Activated T-helper 2 cell treated with anti-CD3 and anti-CD28 coated beads, Interferon-gamma antibody, Interleukin-2, Interleukin-4, amounts not matched to agents 10 μg/mL and 5 μg/mL and 100 μg/mL, durations not matched to agents 14 hours and 24 hours and 36 hours (primary cell): Measurements from ENCODE around the gene LIFR. TPM values are rescaled to one million over a fixed set of nuclear protein-coding genes. Genes with fewer than 3 reads are reported as not detected.

Experiments used
- DNase-seq: peaks from one replicate; pipeline ENCODE4 v3.0.0; 2021; ENCODE audit warnings: low spot score
- H3K27ac Mint-ChIP-seq: one replicate; pipeline ENCODE4 v1.8.0; 2021; ENCODE audit warnings: mixed read lengths
- H3K27me3 Mint-ChIP-seq: one replicate; pipeline ENCODE4 v1.8.0; 2021; ENCODE audit warnings: low read depth, mixed read lengths
- H3K36me3 Mint-ChIP-seq: one replicate; pipeline ENCODE4 v1.8.0; 2021; ENCODE audit warnings: low read depth, mixed read lengths
- H3K4me1 Mint-ChIP-seq: one replicate; pipeline ENCODE4 v1.8.0; 2021; ENCODE audit warnings: low read depth, mixed read lengths
- H3K4me3 Mint-ChIP-seq: one replicate; pipeline ENCODE4 v1.8.0; 2021; ENCODE audit warnings: low read depth, mild to moderate bottlenecking, moderate library complexity, mixed read lengths
- H3K9me3 Mint-ChIP-seq: one replicate; pipeline ENCODE4 v1.8.0; 2021; ENCODE audit warnings: mixed read lengths
- intact Hi-C: fragments of 100-400 bp; cut with micrococcal nuclease; formaldehyde crosslinking; loops from one replicate; pipeline ENCODE4 v1.15.1; 2023
- total RNA-seq: library from RNA; stranded (reverse); gene quantifications from 2 replicates; pipeline ENCODE4 v1.2.3, GENCODE V29; 2022

LIFR gene
- total RNA-seq, 1 donor from 2014 or later = 0.25 TPM

DNA sequence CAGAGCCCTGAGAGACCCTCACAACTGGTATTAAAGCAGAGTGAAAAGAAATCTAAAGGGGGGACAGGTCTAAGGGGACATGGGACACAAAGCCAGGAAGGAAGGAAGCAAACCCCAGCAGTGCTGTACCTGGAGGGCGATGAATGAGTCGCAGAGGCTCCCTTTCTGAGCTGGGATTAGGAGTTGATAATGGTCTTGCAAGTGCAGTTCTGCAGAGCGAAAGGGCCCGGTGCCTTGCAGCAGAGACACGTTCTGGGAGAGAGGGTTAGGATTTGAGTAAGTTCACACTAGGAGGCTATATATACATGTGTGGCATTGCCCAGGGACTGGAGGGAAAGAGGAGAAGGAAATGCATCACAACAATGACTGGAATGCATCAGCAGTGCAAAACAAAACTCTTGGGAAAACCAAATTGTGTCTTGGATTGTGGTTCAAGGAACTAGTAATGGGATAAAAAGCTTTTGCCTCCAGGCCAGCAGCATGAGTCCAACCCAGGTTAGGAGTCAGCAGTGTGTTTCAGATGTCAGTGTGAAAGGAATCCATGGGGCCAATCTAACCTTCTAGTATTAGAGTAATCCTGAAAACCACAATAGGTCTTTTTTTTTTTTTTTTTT, 38.8 kb upstream of the LIFR start:
- H3K27me3 Mint-ChIP-seq = peaks cover 6% of the 10 kb centered on the region
- no peak overlapping the region for H3K27ac Mint-ChIP-seq
- DNase-seq = no peak
- no peaks in the 10 kb centered on the region for H3K4me1 Mint-ChIP-seq
- no peak overlapping the region for H3K4me3 Mint-ChIP-seq
- no peaks in the 10 kb centered on the region for H3K9me3 Mint-ChIP-seq
- no peaks in the 10 kb centered on the region for H3K36me3 Mint-ChIP-seq
- intact Hi-C loops = no loop called here

DNA sequence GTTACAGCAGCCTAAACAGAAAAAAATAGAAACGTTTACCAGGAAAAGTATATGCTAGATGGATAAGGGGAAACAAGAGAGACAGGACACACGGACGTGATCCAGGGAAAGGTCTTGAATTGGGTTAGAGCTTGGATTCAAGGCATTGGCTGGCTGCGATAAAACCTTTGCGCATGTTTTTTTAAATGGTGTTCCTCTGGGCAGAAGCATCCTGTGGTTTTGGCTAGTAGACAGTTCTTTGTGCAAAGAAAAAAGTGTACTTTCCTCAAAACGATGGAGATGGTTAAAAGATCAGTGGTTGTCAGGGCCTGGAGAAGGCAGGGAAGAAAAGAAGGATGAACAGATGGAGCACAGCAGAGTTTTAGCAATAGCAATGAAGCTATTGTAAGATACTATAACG, 37.5 kb upstream of the LIFR start:
- Mint-ChIP-seq H3K27me3 (peaks cover 6% of the 10 kb centered on the region), H3K27ac (no peak overlapping the region), H3K4me1 (no peaks in the 10 kb centered on the region), H3K36me3 (no peaks in the 10 kb centered on the region), H3K4me3 (no peak overlapping the region), H3K9me3 (no peaks in the 10 kb centered on the region)
- intact Hi-C loops = no loop called here
- DNase-seq = no peak

DNA sequence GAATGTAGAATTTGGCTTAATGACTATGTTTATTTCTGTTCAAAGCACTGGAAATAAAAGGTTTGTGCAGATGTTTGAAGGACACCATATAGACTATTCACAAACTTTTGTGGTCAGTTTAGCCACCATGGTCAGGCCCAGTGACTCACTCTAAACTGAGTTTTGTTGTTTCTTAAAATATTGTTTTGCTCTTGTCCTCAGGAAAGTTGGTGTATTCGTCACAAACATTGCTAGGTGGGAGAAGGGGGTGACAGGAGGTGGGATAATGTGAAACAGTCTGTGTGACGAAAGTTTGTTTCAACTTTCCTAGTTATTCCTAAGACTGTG, 35.0 kb upstream of the LIFR start:
- intact Hi-C loops = no loop called here
- H3K4me3 Mint-ChIP-seq = no peak overlapping the region
- H3K4me1 Mint-ChIP-seq = no peaks in the 10 kb centered on the region
- H3K27me3 Mint-ChIP-seq = peaks cover 3% of the 10 kb centered on the region
- H3K27ac Mint-ChIP-seq = no peak overlapping the region
- no peak for DNase-seq
- no peaks in the 10 kb centered on the region for H3K36me3 Mint-ChIP-seq
- H3K9me3 Mint-ChIP-seq = no peaks in the 10 kb centered on the region

DNA sequence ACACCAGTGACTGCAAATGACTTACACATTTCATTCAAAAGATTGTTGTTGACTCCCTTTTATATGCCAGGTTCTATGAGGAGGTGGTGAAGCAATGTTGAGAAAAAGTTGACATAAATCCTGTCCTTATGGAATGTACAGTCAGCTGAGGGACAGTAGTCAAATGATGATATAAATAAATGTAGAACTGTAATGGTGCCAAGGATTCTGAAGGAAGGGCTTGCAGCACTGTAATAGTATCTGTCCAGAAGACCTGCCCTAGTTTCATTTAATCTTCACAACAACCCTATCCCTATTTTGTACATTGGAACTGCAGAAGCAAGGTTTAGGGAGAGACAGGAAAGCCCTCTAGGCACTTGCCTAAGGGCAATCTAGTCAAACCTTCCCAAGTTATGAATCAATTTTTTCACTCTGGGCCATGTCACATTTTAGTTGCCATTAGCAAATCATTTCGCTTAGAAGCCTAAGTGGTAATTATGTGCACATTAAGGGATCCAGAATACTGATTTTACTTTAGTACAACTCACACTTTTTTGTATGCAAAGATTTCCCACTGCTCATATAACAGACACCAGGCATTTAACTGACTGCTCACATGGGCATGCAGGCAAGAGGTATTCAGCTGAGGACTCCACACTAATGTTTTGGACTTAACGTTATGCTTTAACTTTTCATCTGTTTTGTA, 34.5 kb upstream of the LIFR start:
- H3K27me3 Mint-ChIP-seq = peaks cover 6% of the 10 kb centered on the region
- no peak for DNase-seq
- H3K9me3 Mint-ChIP-seq = no peaks in the 10 kb centered on the region
- intact Hi-C loops = no loop called here
- H3K36me3 Mint-ChIP-seq = no peaks in the 10 kb centered on the region
- no peak overlapping the region for H3K4me3 Mint-ChIP-seq
- H3K27ac Mint-ChIP-seq = no peak overlapping the region
- H3K4me1 Mint-ChIP-seq = no peaks in the 10 kb centered on the region

DNA sequence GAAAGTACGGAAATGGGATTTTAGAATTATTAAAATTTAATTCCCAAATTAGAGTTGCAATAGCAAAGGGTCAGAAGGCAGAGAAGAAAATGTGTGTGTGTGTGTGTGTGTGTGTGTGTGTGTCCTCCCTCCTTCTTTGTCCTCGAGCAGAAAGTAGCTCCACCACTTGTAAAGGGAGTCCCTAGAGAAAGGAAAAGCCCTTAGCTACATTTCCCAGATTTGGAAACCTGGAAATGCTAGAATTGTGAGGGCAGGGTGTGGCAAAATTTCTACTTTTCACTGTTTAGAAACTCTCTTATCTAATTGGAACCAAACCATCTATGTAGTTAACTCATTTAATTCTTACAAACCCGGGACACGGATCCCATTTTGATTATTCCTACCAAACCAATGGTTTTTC, 33.2 kb upstream of the LIFR start:
- Mint-ChIP-seq H3K27ac (no peak overlapping the region), H3K9me3 (no peaks in the 10 kb centered on the region), H3K4me3 (no peak overlapping the region), H3K27me3 (peaks cover 11% of the 10 kb centered on the region), H3K4me1 (no peaks in the 10 kb centered on the region), H3K36me3 (no peaks in the 10 kb centered on the region)
- DNase-seq = no peak
- intact Hi-C loops = no loop called here

DNA sequence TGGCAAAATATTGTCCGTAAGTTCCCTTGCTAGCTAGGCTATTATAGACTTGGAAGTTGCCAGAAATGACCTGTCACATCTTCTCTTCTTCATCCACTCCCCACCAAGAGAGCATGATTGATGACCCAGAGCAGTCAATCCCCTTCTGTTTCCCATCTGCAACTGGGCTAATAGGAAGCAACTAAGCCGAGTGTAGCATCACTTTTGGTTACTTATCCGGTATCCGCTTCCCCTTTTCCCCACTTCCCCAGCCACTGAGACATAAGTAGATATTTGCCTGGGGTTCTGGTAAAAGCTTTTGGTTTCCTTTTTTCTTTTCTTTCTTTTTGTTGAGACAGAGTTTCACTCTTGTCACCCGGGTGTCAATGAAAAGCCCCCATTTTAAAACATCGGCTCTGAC, 29.4 kb upstream of the LIFR start:
- H3K4me3 Mint-ChIP-seq = no peak overlapping the region
- no peaks in the 10 kb centered on the region for H3K9me3 Mint-ChIP-seq
- DNase-seq = no peak
- intact Hi-C loops = no loop called here
- H3K27me3 Mint-ChIP-seq = peaks cover 21% of the 10 kb centered on the region
- H3K27ac Mint-ChIP-seq = no peak overlapping the region
- H3K4me1 Mint-ChIP-seq = peaks cover 3% of the 10 kb centered on the region
- no peaks in the 10 kb centered on the region for H3K36me3 Mint-ChIP-seq

DNA sequence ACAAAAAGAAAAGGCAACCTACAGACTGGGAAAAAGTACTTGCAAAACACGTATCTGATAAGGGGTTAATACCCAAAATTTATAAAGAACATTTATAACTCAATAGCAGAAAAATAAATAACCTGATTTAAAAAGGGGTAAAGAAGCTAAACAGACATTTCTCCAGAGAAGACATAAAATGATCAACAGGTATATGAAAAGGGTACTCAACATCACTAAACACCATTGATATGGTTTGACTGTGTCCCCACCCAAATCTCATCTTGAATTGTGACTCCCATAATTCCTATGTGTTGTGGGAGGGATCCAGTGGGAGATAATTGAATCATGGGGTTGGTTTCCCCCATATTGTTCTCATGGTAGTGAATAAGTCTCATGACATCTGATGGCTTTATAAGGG, 27.1 kb upstream of the LIFR start:
- H3K36me3 Mint-ChIP-seq = no peaks in the 10 kb centered on the region
- H3K27ac Mint-ChIP-seq = no peak overlapping the region
- H3K9me3 Mint-ChIP-seq = no peaks in the 10 kb centered on the region
- H3K27me3 Mint-ChIP-seq = peaks cover 18% of the 10 kb centered on the region
- no peak for DNase-seq
- H3K4me3 Mint-ChIP-seq = no peak overlapping the region
- H3K4me1 Mint-ChIP-seq = peaks cover 3% of the 10 kb centered on the region
- intact Hi-C loops = no loop called here

DNA sequence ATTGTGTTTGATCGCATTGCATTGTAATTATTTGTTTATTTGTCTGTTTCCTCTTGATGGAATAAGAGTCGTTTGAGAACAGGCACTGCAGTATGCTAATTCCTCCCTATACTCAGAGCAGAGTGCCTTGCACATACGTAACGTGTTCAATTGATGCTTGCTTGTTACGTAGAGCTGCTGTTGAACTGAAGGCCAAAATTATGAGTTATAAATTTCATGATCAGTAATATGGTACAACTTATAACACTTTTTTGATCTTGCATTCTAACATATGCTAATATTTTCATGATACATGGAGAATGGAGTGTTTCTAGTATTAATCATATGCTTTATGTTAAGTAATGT, 26.5 kb upstream of the LIFR start:
- intact Hi-C loops = no loop called here
- no peak for DNase-seq
- no peak overlapping the region for H3K4me3 Mint-ChIP-seq
- H3K36me3 Mint-ChIP-seq = no peaks in the 10 kb centered on the region
- no peak overlapping the region for H3K27ac Mint-ChIP-seq
- peaks cover 18% of the 10 kb centered on the region for H3K27me3 Mint-ChIP-seq
- H3K4me1 Mint-ChIP-seq = peaks cover 3% of the 10 kb centered on the region
- no peaks in the 10 kb centered on the region for H3K9me3 Mint-ChIP-seq

DNA sequence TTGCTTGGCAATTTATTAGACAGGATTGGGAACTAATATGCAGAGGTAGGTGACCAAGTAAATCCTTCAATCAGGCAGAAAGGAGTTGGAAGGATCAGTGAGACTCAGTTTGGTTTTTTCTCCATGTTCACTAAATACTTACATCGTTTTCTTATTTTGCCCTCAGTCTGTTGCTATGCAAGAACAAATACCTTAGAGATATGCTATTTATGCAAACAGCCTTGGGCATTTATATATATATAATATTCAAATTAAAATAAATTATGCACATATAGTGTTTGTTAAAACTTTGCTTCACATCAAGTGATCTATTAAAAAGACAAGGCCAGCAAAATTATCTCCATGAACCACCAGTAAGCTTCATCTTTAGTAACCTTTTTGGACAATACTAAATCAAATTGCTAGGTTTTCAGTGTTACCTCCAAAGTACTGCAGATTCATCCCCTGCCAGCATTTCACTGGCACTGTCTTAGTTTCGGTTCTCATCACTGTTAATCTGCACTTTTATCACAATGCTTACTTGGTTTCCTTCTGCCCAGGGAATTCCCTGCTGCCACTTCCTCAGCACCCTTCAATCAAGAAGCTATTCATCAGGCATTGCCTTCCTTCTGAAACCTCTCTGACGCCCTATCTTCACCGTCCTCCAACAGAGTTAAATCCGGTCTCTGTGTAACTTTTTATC, 26.0 kb upstream of the LIFR start:
- H3K4me3 Mint-ChIP-seq = no peak overlapping the region
- no peaks in the 10 kb centered on the region for H3K9me3 Mint-ChIP-seq
- no peaks in the 10 kb centered on the region for H3K36me3 Mint-ChIP-seq
- H3K4me1 Mint-ChIP-seq = peaks cover 3% of the 10 kb centered on the region
- H3K27ac Mint-ChIP-seq = no peak overlapping the region
- DNase-seq = no peak
- intact Hi-C loops = no loop called here
- H3K27me3 Mint-ChIP-seq = peaks cover 18% of the 10 kb centered on the region

DNA sequence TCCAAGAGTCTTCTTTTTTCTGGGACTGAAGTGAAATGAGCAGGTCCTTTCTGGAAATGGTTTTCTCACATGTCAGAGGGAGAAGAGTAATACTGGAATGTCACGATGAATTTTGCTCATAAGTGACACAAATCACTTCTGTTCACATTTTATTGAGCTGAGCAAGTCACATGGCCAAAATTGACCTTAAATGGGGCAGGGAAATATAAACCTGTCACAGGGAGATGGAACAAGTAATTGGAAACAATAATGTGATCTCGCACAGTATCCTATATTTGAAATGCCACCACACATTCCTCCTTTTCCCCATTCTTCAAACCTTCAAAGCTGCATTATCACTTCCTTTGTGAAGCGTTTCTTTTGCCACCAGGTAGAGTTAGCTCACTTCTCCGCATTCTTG, 25.2 kb upstream of the LIFR start:
- H3K27me3 Mint-ChIP-seq = peaks cover 18% of the 10 kb centered on the region
- H3K4me1 Mint-ChIP-seq = peaks cover 3% of the 10 kb centered on the region

DNA sequence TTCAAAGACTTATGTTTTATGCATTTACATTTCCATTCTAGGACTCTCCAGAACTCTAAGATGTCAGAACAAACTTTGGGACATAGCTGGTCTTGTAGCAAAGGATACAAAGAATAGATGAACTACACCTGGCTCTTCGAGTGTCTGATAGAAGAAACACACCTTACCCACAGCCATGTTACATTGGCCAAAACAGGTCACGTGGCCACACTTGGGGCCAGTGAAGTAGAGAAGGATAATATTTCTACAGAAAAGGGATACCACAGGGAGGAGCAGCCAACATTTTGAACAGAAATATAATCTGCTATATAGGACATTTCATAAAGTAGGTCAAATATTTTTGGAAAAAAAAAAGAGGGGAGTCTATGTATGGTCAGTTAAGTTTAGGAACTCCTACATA, 22.7 kb upstream of the LIFR start:
- intact Hi-C loops = no loop called here
- Mint-ChIP-seq H3K36me3 (no peaks in the 10 kb centered on the region), H3K27me3 (peaks cover 7% of the 10 kb centered on the region), H3K4me1 (peaks cover 3% of the 10 kb centered on the region), H3K9me3 (no peaks in the 10 kb centered on the region), H3K4me3 (no peak overlapping the region), H3K27ac (no peak overlapping the region)
- no peak for DNase-seq

More for the DNA sequence above, 25.2 kb upstream of the LIFR start:
- no peaks in the 10 kb centered on the region for H3K36me3 Mint-ChIP-seq
- no peaks in the 10 kb centered on the region for H3K9me3 Mint-ChIP-seq
- intact Hi-C loops = no loop called here
- H3K4me3 Mint-ChIP-seq = no peak overlapping the region
- no peak overlapping the region for H3K27ac Mint-ChIP-seq
- no peak for DNase-seq

DNA sequence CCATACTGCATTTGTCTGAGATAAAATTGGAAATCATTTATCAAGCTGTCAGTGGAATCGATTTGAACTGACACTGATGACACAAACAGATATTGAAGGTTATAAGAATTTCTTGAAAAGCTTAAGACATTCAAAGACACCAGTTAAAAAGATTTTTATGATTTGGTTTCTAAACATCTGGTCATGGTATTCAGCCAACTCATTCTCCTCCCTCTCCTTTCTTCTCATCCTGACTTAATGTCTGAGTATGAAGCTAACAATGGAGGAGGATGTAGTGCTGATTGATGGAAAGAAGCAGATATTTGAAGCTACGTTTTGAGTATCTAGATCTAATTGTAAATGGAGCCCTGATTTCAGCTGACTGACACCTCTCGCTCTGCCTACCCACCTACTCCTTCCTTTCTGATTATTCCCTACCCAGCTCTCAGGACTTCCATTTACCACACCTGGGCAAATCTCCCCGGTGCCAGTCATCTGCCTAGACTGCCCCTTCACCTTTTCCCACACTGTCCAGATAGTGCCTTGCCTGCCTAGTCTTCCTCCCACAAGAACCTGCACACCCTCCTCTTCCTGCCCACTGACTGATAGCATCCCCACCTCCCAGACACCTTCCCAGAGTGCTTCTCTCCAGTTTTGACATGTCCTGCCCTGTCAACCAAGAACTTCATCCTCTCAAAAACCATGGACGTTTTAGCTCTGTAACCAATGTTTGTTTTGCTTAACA, 20.7 kb upstream of the LIFR start:
- intact Hi-C loops = no loop called here
- Mint-ChIP-seq H3K4me3 (no peak overlapping the region), H3K4me1 (no peaks in the 10 kb centered on the region), H3K36me3 (no peaks in the 10 kb centered on the region), H3K9me3 (no peaks in the 10 kb centered on the region), H3K27ac (no peak overlapping the region), H3K27me3 (no peaks in the 10 kb centered on the region)
- no peak for DNase-seq

DNA sequence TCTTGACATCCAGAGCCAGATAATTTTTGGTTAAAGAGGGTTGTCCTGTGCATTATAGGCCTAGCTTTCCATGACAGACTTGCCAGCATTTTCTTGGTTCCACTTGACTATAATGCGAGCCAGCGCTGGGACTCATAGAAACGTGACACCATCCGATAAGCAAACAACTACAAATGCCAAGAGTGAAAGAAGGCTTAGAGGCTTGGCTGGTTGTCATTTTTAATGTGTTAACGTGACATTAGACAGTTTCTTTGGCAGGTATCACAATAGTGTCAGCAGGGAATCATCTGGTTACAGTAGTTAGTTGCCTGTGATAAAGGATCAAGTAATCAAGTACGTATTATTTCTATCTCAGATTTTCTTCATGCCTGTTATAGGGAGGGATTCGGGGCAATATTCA, 20.0 kb upstream of the LIFR start:
- intact Hi-C loops = no loop called here
- no peak overlapping the region for H3K27ac Mint-ChIP-seq
- no peaks in the 10 kb centered on the region for H3K9me3 Mint-ChIP-seq
- no peaks in the 10 kb centered on the region for H3K4me1 Mint-ChIP-seq
- peaks cover under 1% of the 10 kb centered on the region for H3K27me3 Mint-ChIP-seq
- no peaks in the 10 kb centered on the region for H3K36me3 Mint-ChIP-seq
- no peak overlapping the region for H3K4me3 Mint-ChIP-seq
- no peak for DNase-seq
